Lower leg skin (tissue), 3 donors: ENCODE measurements around the gene ZYG11A.

ENCODE experiments used
- CTCF ChIP-seq, 3 donors: fragments of 450-650 bp; IDR thresholded peaks; one replicate each; pipeline ENCODE4 v1.5.1; 2016; ENCODE audit warnings: antibody characterized with exemption in 3 of 3, mild to moderate bottlenecking in 3 of 3, moderate library complexity in 2 of 3
- POLR2A ChIP-seq, 2 donors: fragments of 450-650 bp; IDR thresholded peaks; one replicate each; pipeline ENCODE4 v1.6.1; 2016 to 2017; ENCODE audit warnings: antibody characterized with exemption in 2 of 2, mild to moderate bottlenecking in 1 of 2, moderate library complexity in 1 of 2

- TF ChIP-seq CTCF (IDR thresholded peaks at IDR 0.05): no peak
- TF ChIP-seq POLR2A (IDR thresholded peaks at IDR 0.05): no peak
Observed at GRCh38 chr1:52798331-52798730, 44.2 kb upstream of the ZYG11A start.
